ENCODE measurements around the gene ZNF827. TPM values are rescaled to one million over a fixed set of nuclear protein-coding genes. Genes with fewer than 3 reads are reported as not detected.

ZNF827 gene
- total RNA-seq, 1 donor, result 9.1 TPM

DNA sequence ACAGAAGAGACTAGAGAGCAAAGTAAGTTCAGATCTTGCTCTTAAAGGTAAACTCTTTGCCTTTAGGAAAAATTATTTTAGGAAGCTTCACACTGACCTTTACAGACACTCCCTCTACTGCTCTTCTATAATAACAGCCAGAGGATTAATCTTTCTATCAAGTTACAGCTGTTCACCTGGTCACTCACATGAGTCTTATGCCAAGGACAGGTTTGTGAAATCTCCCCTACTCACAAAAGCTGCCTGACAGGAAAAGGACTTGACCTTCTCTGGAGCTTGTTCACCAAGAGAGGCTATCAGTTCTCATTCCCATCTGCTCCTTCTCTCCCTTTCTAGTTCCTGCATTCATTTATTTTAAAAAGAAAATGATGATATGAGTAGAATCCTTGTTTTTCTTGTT is 141.3 kb downstream of the ZNF827 start:
- TF ChIP-seq, protein P1, sequence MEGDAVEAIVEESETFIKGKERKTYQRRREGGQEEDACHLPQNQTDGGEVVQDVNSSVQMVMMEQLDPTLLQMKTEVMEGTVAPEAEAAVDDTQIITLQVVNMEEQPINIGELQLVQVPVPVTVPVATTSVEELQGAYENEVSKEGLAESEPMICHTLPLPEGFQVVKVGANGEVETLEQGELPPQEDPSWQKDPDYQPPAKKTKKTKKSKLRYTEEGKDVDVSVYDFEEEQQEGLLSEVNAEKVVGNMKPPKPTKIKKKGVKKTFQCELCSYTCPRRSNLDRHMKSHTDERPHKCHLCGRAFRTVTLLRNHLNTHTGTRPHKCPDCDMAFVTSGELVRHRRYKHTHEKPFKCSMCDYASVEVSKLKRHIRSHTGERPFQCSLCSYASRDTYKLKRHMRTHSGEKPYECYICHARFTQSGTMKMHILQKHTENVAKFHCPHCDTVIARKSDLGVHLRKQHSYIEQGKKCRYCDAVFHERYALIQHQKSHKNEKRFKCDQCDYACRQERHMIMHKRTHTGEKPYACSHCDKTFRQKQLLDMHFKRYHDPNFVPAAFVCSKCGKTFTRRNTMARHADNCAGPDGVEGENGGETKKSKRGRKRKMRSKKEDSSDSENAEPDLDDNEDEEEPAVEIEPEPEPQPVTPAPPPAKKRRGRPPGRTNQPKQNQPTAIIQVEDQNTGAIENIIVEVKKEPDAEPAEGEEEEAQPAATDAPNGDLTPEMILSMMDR (IDR thresholded peaks at IDR 0.05; ENCODE audit: insufficient read depth, low read depth, low read length), result no peak
- H3K4me3 ChIP-seq (ENCODE audit: low read depth, low read length), result no peak overlapping the region
- no peak for DNase-seq (ENCODE audit: low read depth)

DNA sequence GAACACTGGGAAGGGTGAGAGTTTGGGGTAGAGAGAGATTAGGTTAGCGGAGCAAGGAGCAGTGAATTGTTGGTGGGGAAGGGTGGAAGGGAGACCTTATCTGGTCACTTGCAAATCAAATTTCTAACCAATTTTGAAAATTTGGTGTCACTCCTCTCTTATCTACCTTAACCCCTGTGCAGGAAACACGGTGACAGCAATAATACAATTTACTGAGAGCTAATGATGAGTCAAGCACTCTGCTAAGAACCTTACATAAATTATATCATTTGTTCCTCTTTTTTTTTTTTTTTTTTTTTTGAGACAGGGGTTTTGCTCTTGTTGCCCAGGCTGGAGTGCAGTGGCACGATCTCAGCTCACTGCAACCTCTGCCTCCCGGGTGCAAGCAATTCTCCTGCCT is 142.3 kb downstream of the ZNF827 start:
- DNase-seq (ENCODE audit: low read depth), result no peak
- no peak overlapping the region for H3K4me3 ChIP-seq (ENCODE audit: low read depth, low read length)
- TF ChIP-seq, protein P1 (IDR thresholded peaks at IDR 0.05; ENCODE audit: insufficient read depth, low read depth, low read length), result no peak

DNA sequence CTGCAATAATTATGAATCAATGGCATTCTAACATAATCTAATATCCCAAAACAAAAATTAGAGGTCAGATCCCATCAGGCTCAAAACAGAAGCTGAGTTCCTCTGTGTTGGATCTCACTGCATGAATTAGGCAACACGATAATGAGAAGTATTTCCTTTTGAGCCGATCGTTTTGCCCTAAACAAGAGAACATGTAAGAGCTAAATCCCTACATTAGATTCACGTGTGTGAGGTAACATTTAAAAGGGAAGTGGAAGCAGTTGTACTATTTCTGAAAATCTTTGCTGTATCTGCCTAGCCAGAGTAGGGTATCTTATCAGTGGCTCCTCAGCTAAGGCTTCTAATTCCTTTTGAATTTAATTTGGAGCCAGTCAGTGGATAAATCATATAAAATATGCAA is 143.1 kb downstream of the ZNF827 start:
- H3K4me3 ChIP-seq (ENCODE audit: low read depth, low read length), result no peak overlapping the region
- DNase-seq (ENCODE audit: low read depth), result no peak
- TF ChIP-seq, protein P1 (IDR thresholded peaks at IDR 0.05; ENCODE audit: insufficient read depth, low read depth, low read length), result no peak

DNA sequence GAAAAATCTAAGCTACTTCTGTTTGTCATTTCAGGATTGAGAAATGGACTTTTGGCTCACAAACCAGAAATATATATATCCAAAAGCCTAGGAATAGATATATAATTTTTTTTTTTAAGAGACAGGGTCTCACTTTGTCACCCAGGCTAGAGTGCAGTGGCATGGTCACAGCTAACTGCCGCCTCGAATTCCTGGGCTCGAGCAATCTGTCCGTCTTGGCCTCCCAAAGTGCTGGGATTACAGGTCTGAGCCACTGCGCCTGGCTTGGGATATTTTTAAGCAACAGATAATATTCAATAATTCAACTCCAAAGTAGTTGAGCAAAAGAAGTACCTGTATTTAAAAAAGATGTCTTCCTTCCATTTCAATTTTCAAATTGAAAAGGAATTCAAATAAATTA is 146.2 kb downstream of the ZNF827 start:
- no peak overlapping the region for H3K4me3 ChIP-seq (ENCODE audit: low read depth, low read length)
- no peak for DNase-seq (ENCODE audit: low read depth)
- TF ChIP-seq, protein P1 (IDR thresholded peaks at IDR 0.05; ENCODE audit: insufficient read depth, low read depth, low read length), result no peak

DNA sequence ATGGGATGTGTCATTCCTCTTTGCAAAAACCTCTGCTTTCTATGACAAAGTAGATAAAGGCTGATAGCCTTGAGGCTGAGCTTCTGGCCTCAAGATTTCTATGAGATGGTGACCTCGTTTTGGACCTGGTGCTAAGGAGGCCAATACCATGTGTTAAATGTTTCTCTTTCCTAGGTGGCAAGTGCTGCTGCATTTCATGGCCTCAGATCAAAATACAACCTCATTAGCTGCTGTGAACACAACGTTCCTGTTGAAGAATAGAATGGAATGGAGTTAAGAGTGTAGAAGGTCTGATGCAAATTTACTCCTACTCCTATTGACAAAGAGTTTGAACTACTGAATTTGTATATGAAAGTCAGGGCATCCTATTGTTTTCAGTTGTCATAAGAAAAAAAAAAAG is 146.6 kb downstream of the ZNF827 start:
- no peak overlapping the region for H3K4me3 ChIP-seq (ENCODE audit: low read depth, low read length)
- no peak for DNase-seq (ENCODE audit: low read depth)
- TF ChIP-seq, protein P1 (IDR thresholded peaks at IDR 0.05; ENCODE audit: insufficient read depth, low read depth, low read length), result no peak

DNA sequence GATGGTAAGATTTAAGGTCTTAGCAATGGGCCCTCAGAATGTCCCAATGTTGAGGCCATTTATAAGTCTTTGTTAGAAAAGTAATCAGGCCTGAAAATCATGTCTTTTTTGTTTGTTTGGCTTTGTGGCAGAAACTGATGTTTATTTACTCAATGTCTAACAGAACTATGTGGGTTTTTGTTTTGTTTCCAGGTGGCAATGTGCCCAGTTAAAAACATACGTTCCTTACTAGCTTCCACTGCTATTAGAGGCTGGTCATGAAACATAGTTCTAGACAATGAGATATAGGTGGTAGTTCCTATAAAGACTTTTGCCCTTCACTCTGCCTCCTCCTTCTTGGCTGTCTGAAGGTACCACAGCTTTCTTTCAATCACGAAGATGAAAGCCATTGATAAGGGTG is 149.9 kb downstream of the ZNF827 start:
- H3K4me3 ChIP-seq (ENCODE audit: low read depth, low read length), result no peak overlapping the region
- DNase-seq (ENCODE audit: low read depth), result no peak
- TF ChIP-seq, protein P1 (IDR thresholded peaks at IDR 0.05; ENCODE audit: insufficient read depth, low read depth, low read length), result no peak

DNA sequence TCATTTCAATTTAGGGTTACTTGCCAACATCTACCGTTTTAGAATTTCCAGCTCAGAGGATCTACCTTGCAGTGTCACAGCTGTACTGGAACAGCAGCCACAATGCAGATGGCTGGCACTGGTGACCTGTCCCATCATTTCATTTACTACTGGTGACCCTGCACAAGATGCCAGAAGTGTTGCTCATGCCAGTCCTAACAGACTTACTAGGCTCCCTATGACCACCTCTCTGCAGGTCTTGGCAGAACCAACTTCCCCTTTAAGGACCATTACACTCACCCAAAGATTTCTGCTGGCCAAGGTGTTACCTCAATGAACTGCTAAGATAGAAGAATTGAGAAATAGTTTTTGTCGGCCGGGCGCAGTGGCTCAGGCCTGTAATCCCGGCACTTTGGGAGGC is 151.8 kb downstream of the ZNF827 start:
- no peak for DNase-seq (ENCODE audit: low read depth)
- no peak overlapping the region for H3K4me3 ChIP-seq (ENCODE audit: low read depth, low read length)
- TF ChIP-seq, protein P1 (IDR thresholded peaks at IDR 0.05; ENCODE audit: insufficient read depth, low read depth, low read length), result no peak
